Dermis microvascular lymphatic vessel endothelial cell (primary cell): ENCODE data around the gene MCEMP1. TPM values are rescaled to one million over a fixed set of nuclear protein-coding genes. Genes with fewer than 3 reads are reported as not detected.

Experiments
- DNase-seq, 2 donors: peaks; one replicate each; pipeline versions ENCODE4 v3.0.0 to v3.0.0-alpha.2; 2010; ENCODE audit warnings: low read depth in 2 of 2
- total RNA-seq: library from RNA; depleted of rRNA; stranded (reverse); fragments of >200 nt; gene quantifications from 2 replicates; pipeline ENCODE4 v1.2.1, GENCODE V29; 2014

Gene MCEMP1
- total RNA-seq, 1 donor from 2014 or later, result not detected

- DNase-seq, result no peak
Observed at GRCh38 chr19:7697721-7698287, 20.9 kb downstream of the MCEMP1 start.

- DNase-seq, result no peak
Observed at GRCh38 chr19:7698583-7698982, 21.7 kb downstream of the MCEMP1 start.

GRCh38 chr19:7699003-7699402, 22.1 kb downstream of the MCEMP1 start:
- DNase-seq, result no peak

- DNase-seq, result no peak
Observed at GRCh38 chr19:7699417-7700401, 22.8 kb downstream of the MCEMP1 start.

GRCh38 chr19:7701049-7701653, 24.3 kb downstream of the MCEMP1 start:
- no peak for DNase-seq

GRCh38 chr19:7701654-7702457, 25.0 kb downstream of the MCEMP1 start, which contains the start of gene FCER2:
FCER2 (minus strand) TSS chr19:7702131; CDS start chr19:7699760, 2,371 bp downstream.
- no peak for DNase-seq

- no peak for DNase-seq
Observed at GRCh38 chr19:7703332-7703731, 26.4 kb downstream of the MCEMP1 start.

GRCh38 chr19:7704280-7705060, 27.6 kb downstream of the MCEMP1 start:
- no peak for DNase-seq

- DNase-seq, result no peak
Observed at GRCh38 chr19:7705387-7706187, 28.7 kb downstream of the MCEMP1 start.

- no peak for DNase-seq
Observed at GRCh38 chr19:7706188-7706954, 29.5 kb downstream of the MCEMP1 start.

GRCh38 chr19:7706955-7707456, 30.1 kb downstream of the MCEMP1 start:
- no peak for DNase-seq

- DNase-seq, result no peak
Observed at GRCh38 chr19:7709932-7710460, 33.1 kb downstream of the MCEMP1 start.

- no peak for DNase-seq
Observed at GRCh38 chr19:7710616-7711015, 33.7 kb downstream of the MCEMP1 start.

- DNase-seq, result no peak
Observed at GRCh38 chr19:7715671-7716070, 38.8 kb downstream of the MCEMP1 start.

- DNase-seq, result no peak
Observed at GRCh38 chr19:7716762-7717161, 39.9 kb downstream of the MCEMP1 start.

- DNase-seq, result no peak
Observed at GRCh38 chr19:7718668-7719067, 41.8 kb downstream of the MCEMP1 start.

- DNase-seq, result no peak
Observed at GRCh38 chr19:7720351-7720750, 43.5 kb downstream of the MCEMP1 start.

- no peak for DNase-seq
Observed at GRCh38 chr19:7722231-7722651, 45.4 kb downstream of the MCEMP1 start.

GRCh38 chr19:7725791-7726190, 48.9 kb downstream of the MCEMP1 start:
- no peak for DNase-seq
